HepG2 (cell line): Measurements from ENCODE around the gene CEBPG. TPM values are rescaled to one million over a fixed set of nuclear protein-coding genes. Genes with fewer than 3 reads are reported as not detected.

Experiments
- AHR ChIP-seq: IDR thresholded peaks from 2 replicates; pipeline ENCODE4 v1.6.1; 2018; ENCODE audit warnings: missing genetic modification reagents, missing compliant biosample characterization
- ATF1 ChIP-seq: IDR thresholded peaks from 2 replicates; pipeline ENCODE4 v1.6.1; 2016; ENCODE audit warnings: mild to moderate bottlenecking, control low read depth
- ERF ChIP-seq: IDR thresholded peaks from 2 replicates; pipeline ENCODE4 v1.6.1; 2018; ENCODE audit warnings: missing biosample characterization, missing genetic modification reagents
- JUN ChIP-seq: sonication (generic); formaldehyde crosslinking; IDR thresholded peaks from 2 replicates; pipeline ENCODE4 v1.4.0; 2020; ENCODE audit warnings: mild to moderate bottlenecking, missing genetic modification reagents
- LCORL ChIP-seq, 2 experiments: fragments of 450-650 bp in 1 of 2; sonication (generic) in 1 of 2; formaldehyde crosslinking in 1 of 2; IDR thresholded peaks; 2 replicates each; pipeline versions ENCODE4 v1.5.0 to v1.6.1; 2017 to 2020; ENCODE audit warnings: antibody characterized with exemption in 1 of 2, missing genetic modification reagents in 1 of 2
- NPAS2 ChIP-seq: sonication (generic); formaldehyde crosslinking; IDR thresholded peaks from 2 replicates; pipeline ENCODE4 v1.8.0; 2022; ENCODE audit warnings: mild to moderate bottlenecking, missing genetic modification reagents, borderline replicate concordance
- RXRB ChIP-seq: IDR thresholded peaks from 2 replicates; pipeline ENCODE4 v1.6.1; 2016; ENCODE audit warnings: borderline replicate concordance, missing genetic modification reagents, missing compliant biosample characterization
- SP2 ChIP-seq: sonication (generic); formaldehyde crosslinking; IDR thresholded peaks from 2 replicates; pipeline ENCODE4 v1.5.1; 2020; ENCODE audit warnings: mild to moderate bottlenecking, missing genetic modification reagents
- XRCC5 ChIP-seq: fragments of 200-400 bp; formaldehyde crosslinking; optimal IDR thresholded peaks from 2 replicates; pipeline ENCODE3; 2017; ENCODE audit warnings: mild to moderate bottlenecking, low read length
- ZBTB33 ChIP-seq: sonication (generic); formaldehyde crosslinking; IDR thresholded peaks from 2 replicates; pipeline ENCODE4 v1.4.0; 2020; ENCODE audit warnings: missing genetic modification reagents
- ZFX ChIP-seq: sonication (generic); formaldehyde crosslinking; IDR thresholded peaks from 2 replicates; pipeline ENCODE4 v1.4.0; 2020; ENCODE audit warnings: mild to moderate bottlenecking, low read depth, missing genetic modification reagents, moderate library complexity
- ZNF644 ChIP-seq: IDR thresholded peaks from 2 replicates; pipeline ENCODE4 v1.6.1; 2016; ENCODE audit warnings: low read depth
- ZNF687 ChIP-seq: sonication (generic); formaldehyde crosslinking; IDR thresholded peaks from 2 replicates; pipeline ENCODE4 v1.5.1; 2020; ENCODE audit warnings: mild to moderate bottlenecking, missing genetic modification reagents, moderate library complexity
- polyA plus RNA-seq, 8 experiments: library from polyadenylated mRNA; depleted of rRNA in 3 of 8; stranded (reverse) in 7 of 8; unstranded in 1 of 8; fragments of >200 nt; fragmentation: Illumina TruSeq in 4 of 8; extraction: Trizol in 4 of 8; gene quantifications; 2 replicates each; pipeline versions ENCODE4 v1.2.1 to v1.2.3, GENCODE V29; 2011 to 2016; ENCODE audit warnings: low read depth in 4 of 8, missing spikeins in 1 of 8, mixed read lengths in 1 of 8; ENCODE audit not compliant: insufficient read depth in 1 of 8
- total RNA-seq, 5 experiments: library from RNA; depleted of rRNA; stranded (reverse); fragments of >200 nt; fragmentation: Illumina TruSeq; extraction: Trizol; gene quantifications; 2 replicates each; pipeline ENCODE4 v1.2.3, GENCODE V29; 2016; ENCODE audit warnings: low read depth in 1 of 5
- TF ChIP-seq, protein P1 (sequence below): sonication (generic); formaldehyde crosslinking; IDR thresholded peaks from 2 replicates; pipeline ENCODE4 v1.4.0; 2020; ENCODE audit warnings: missing genetic modification reagents, borderline replicate concordance

Gene CEBPG
- total and polyA plus RNA-seq, 2 of the 13 experiments (the other 11 are each of a cell fraction or from before 2014, with no cell fraction given), result 25.7 to 34.3 TPM

GRCh38 chr19:33406521-33407139 lies 33.1 kb downstream of the CEBPG start (continued):
- TF ChIP-seq, protein P1, sequence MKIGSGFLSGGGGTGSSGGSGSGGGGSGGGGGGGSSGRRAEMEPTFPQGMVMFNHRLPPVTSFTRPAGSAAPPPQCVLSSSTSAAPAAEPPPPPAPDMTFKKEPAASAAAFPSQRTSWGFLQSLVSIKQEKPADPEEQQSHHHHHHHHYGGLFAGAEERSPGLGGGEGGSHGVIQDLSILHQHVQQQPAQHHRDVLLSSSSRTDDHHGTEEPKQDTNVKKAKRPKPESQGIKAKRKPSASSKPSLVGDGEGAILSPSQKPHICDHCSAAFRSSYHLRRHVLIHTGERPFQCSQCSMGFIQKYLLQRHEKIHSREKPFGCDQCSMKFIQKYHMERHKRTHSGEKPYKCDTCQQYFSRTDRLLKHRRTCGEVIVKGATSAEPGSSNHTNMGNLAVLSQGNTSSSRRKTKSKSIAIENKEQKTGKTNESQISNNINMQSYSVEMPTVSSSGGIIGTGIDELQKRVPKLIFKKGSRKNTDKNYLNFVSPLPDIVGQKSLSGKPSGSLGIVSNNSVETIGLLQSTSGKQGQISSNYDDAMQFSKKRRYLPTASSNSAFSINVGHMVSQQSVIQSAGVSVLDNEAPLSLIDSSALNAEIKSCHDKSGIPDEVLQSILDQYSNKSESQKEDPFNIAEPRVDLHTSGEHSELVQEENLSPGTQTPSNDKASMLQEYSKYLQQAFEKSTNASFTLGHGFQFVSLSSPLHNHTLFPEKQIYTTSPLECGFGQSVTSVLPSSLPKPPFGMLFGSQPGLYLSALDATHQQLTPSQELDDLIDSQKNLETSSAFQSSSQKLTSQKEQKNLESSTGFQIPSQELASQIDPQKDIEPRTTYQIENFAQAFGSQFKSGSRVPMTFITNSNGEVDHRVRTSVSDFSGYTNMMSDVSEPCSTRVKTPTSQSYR (CRISPR knock-in tag), result peak; percentile 40; the same call in 1 of the 2 replicates
- TF ChIP-seq XRCC5, result peak; percentile 47
- TF ChIP-seq LCORL (IDR thresholded peaks at IDR 0.05), result no peak
- TF ChIP-seq LCORL (CRISPR knock-in tag; IDR thresholded peaks at IDR 0.05), result peak; percentile 73; the same call in 1 of the 2 replicates
- no peak for TF ChIP-seq SP2
- TF ChIP-seq ZNF687, result peak; percentile 85
- peak; percentile 18; the same call in 1 of the 2 replicates for TF ChIP-seq ZBTB33 (CRISPR knock-in tag)
- no peak for TF ChIP-seq ZNF644 (CRISPR knock-in tag)
- TF ChIP-seq AHR (CRISPR knock-in tag), result no peak
- TF ChIP-seq ATF1 (CRISPR knock-in tag), result no peak
- peak; percentile 56; the same call in 1 of the 2 replicates for TF ChIP-seq RXRB (CRISPR knock-in tag)
- TF ChIP-seq JUN (CRISPR knock-in tag), result no peak
- TF ChIP-seq ZFX (CRISPR knock-in tag), result peak; percentile 88
- no peak for TF ChIP-seq ERF (CRISPR knock-in tag)
- TF ChIP-seq NPAS2 (CRISPR knock-in tag), result no peak
